Dendritic cell treated with granulocyte-macrophage colony-stimulating factor and Interleukin-4, amounts not matched to agents 40 ng/mL and 50 ng/mL, for 4 days (primary cell): ENCODE measurements around the gene SERAC1.
"Not testable (repeated sequence)": the region's sequence is repeated elsewhere in the genome, so short reads cannot be mapped to it uniquely, and the experiment has no call there.

ENCODE experiments used
- H3K27ac Mint-ChIP-seq: one replicate; pipeline ENCODE4 v1.8.0; 2022; ENCODE audit warnings: mild to moderate bottlenecking, mixed read lengths
- H3K27me3 Mint-ChIP-seq: one replicate; pipeline ENCODE4 v1.8.0; 2022; ENCODE audit warnings: mild to moderate bottlenecking, mixed read lengths
- H3K36me3 Mint-ChIP-seq: one replicate; pipeline ENCODE4 v1.8.0; 2022; ENCODE audit warnings: low read depth, mixed read lengths
- H3K4me1 Mint-ChIP-seq: one replicate; pipeline ENCODE4 v1.8.0; 2022; ENCODE audit warnings: low read depth, mixed read lengths
- H3K4me3 Mint-ChIP-seq: one replicate; pipeline ENCODE4 v1.8.0; 2022; ENCODE audit warnings: mild to moderate bottlenecking, moderate library complexity, mixed read lengths
- H3K9me3 Mint-ChIP-seq: one replicate; pipeline ENCODE4 v1.8.0; 2022; ENCODE audit warnings: mixed read lengths
- intact Hi-C: fragments of 100-400 bp; cut with micrococcal nuclease; formaldehyde crosslinking; loops from one replicate; pipeline ENCODE4 v1.15.0; 2022

Gene SERAC1

DNA sequence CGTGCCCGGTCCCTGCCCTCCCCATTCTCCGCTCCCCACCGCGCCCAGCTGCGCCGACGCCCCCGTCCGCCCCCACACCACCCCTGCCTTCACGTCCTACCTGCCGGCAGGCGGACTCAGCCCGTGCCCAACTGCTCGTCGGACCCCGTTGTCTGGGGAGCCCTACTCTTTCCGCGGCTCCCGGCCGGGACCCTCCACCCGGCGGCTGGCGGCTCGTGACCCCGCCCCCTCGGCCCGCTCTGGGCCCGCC is at the start of gene SERAC1:
Gene SERAC1, minus strand, starts transcription at position 223 of the 250 bp plus-strand sequence. CDS start 9,899 bp downstream, outside the sequence.
- peaks cover 37% of the 10 kb centered on the region for H3K36me3 Mint-ChIP-seq
- intact Hi-C loops = no loop called here

DNA sequence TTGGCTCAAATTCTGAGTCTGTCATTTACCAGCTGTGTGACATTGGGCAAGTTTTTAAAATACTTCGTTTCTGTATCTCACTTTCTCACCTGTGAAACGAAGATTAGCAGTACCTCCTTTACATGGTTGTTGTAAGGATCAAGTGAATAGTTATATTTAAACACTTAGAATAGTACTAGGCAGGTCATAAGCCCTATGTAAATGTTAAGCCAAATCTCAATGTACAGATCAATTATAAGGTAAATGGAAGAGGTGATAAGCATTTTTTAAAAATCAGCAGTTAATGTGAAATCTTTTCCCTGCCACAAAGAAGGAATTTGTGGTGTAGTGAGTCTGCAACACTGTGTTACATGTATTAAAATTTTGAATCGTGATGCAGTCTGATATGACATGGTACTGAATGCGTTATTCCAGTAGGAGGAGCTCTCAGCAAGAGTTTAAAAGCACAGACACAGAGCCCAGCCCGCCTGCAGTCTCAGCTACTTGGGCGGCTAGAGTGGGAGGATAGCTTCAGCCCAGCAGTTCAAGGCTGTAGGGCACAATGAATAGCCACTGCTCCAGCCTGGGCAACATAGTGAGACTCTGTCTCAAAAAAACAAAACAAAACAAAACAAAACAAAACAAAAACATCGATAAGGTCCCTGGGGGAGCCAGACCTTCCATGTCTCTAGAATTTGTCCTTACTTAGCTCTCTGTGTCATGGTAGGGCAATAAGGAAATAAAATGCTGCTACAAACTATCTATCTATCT is 46.0 kb upstream of the SERAC1 start:
- no peaks in the 10 kb centered on the region for H3K9me3 Mint-ChIP-seq
- peaks cover 6% of the 10 kb centered on the region for H3K36me3 Mint-ChIP-seq
- H3K4me1 Mint-ChIP-seq = peaks cover 4% of the 10 kb centered on the region
- no peak overlapping the region for H3K4me3 Mint-ChIP-seq
- no peak overlapping the region for H3K27ac Mint-ChIP-seq
- peaks cover 4% of the 10 kb centered on the region for H3K27me3 Mint-ChIP-seq
- intact Hi-C loops = loop anchor here (1.0 to 10.0 kb wide), 2 partner anchors 391 to 761 kb away; no protein-coding TSS in a partner anchor

More for the DNA sequence above, at the start of gene SERAC1:
- Mint-ChIP-seq H3K27ac (peak within 1 kb of the TSS; percentile 98), H3K4me1 (peaks cover 34% of the 10 kb centered on the region), H3K4me3 (peak within 1 kb of the TSS; percentile 88), H3K9me3 (no peaks in the 10 kb centered on the region), H3K27me3 (no peaks in the 10 kb centered on the region)

- peaks cover 22% of the 10 kb centered on the region for H3K27me3 Mint-ChIP-seq
- H3K9me3 Mint-ChIP-seq = no peaks in the 10 kb centered on the region
- no peak overlapping the region for H3K27ac Mint-ChIP-seq
- no peak overlapping the region for H3K4me3 Mint-ChIP-seq
- no peaks in the 10 kb centered on the region for H3K36me3 Mint-ChIP-seq
- H3K4me1 Mint-ChIP-seq = peaks cover 8% of the 10 kb centered on the region
- intact Hi-C loops = loop anchor here (10.0 kb wide), 1 partner anchor 763 kb away; no protein-coding TSS in a partner anchor
Measured at GRCh38 chr6:158211273-158212055, 43.4 kb upstream of the SERAC1 start.

DNA sequence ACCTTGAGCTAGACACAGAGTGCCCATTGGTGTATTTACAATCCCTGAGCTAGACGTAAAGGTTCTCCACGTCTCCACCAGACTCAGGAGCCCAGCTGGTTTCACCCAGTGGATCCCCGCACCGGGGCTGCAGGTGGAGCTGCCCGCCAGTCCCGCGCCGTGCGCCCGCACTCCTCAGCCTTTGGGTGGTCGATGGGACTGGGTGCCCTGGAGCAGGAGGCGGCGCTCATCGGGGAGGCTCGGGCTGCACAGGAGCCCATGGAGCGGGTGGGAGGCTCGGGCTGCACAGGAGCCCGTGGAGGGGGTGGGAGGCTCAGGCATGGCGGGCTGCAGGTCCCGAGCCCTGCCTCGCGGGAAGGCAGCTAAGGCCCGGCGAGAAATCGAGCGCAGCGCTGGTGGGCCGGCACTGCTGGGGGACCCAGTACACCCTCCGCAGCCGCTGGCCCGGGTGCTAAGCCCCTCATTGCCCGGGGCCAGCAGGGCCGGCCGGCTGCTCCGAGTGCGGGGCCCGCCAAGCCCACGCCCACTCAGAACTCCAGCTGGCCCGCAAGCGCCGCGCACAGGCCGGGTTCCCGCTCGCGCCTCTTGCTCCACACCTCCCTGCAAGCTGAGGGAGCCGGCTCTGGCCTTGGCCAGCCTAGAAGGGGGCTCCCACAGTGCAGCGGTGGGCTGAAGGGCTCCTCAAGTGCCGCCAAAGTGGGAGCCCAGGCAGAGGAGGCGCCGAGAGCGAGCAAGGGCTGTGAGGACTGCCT is 41.7 kb upstream of the SERAC1 start:
- not testable (repeated sequence) for H3K4me3 Mint-ChIP-seq, H3K4me1 Mint-ChIP-seq, H3K9me3 Mint-ChIP-seq, H3K27ac Mint-ChIP-seq, H3K36me3 Mint-ChIP-seq
- peaks cover 22% of the 10 kb centered on the region for H3K27me3 Mint-ChIP-seq
- intact Hi-C loops = loop anchor here (10.0 kb wide), 1 partner anchor 765 kb away; no protein-coding TSS in a partner anchor

GRCh38 chr6:158208226-158209030 is 40.4 kb upstream of the SERAC1 start:
- intact Hi-C loops, H3K27ac Mint-ChIP-seq, H3K4me1 Mint-ChIP-seq, H3K36me3 Mint-ChIP-seq, H3K9me3 Mint-ChIP-seq: not testable (repeated sequence)
- H3K4me3 Mint-ChIP-seq = peak overlapping the region; percentile 60
- peaks cover 23% of the 10 kb centered on the region for H3K27me3 Mint-ChIP-seq

DNA sequence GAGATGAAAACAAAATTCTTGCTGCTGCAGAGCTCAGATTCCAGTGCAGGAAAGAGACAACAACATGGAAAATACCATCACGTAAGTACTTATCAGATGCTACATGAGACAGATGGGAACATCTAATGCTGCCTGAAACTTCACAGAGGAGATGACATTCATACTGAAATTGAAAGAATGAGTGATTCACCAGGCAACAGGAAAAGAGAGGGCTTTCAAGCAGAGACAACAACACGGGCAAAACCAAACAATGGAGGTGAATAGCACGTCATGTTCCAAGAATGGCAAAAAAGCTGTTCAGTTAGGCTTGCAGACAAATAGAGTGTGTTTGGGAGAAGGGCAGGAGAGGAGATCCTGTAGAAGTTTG is 39.3 kb upstream of the SERAC1 start:
- Mint-ChIP-seq H3K4me3 (no peak overlapping the region), H3K27ac (no peak overlapping the region), H3K36me3 (no peaks in the 10 kb centered on the region), H3K9me3 (no peaks in the 10 kb centered on the region), H3K27me3 (peaks cover 23% of the 10 kb centered on the region), H3K4me1 (peaks cover 8% of the 10 kb centered on the region)
- intact Hi-C loops = no loop called here

- Mint-ChIP-seq H3K27me3 (peaks cover 23% of the 10 kb centered on the region), H3K9me3 (no peaks in the 10 kb centered on the region), H3K4me1 (peaks cover 8% of the 10 kb centered on the region), H3K4me3 (no peak overlapping the region), H3K27ac (no peak overlapping the region), H3K36me3 (no peaks in the 10 kb centered on the region)
- intact Hi-C loops = no loop called here
Measured at GRCh38 chr6:158206740-158207421, 38.8 kb upstream of the SERAC1 start.

GRCh38 chr6:158205169-158205944 is 37.3 kb upstream of the SERAC1 start:
- no peak overlapping the region for H3K4me3 Mint-ChIP-seq
- no peaks in the 10 kb centered on the region for H3K9me3 Mint-ChIP-seq
- no peaks in the 10 kb centered on the region for H3K36me3 Mint-ChIP-seq
- peaks cover 32% of the 10 kb centered on the region for H3K27me3 Mint-ChIP-seq
- H3K27ac Mint-ChIP-seq = no peak overlapping the region
- intact Hi-C loops = no loop called here
- peaks cover 8% of the 10 kb centered on the region for H3K4me1 Mint-ChIP-seq

GRCh38 chr6:158198461-158198860 is 30.4 kb upstream of the SERAC1 start:
- Mint-ChIP-seq H3K27ac (no peak overlapping the region), H3K9me3 (no peaks in the 10 kb centered on the region), H3K4me3 (no peak overlapping the region), H3K36me3 (peaks cover 10% of the 10 kb centered on the region), H3K27me3 (peaks cover 11% of the 10 kb centered on the region), H3K4me1 (no peaks in the 10 kb centered on the region)
- intact Hi-C loops = no loop called here

GRCh38 chr6:158194487-158195280 is 26.6 kb upstream of the SERAC1 start:
- Mint-ChIP-seq H3K27me3 (peaks cover 2% of the 10 kb centered on the region), H3K4me3 (no peak overlapping the region), H3K4me1 (peaks cover 4% of the 10 kb centered on the region), H3K9me3 (no peaks in the 10 kb centered on the region), H3K36me3 (peaks cover 30% of the 10 kb centered on the region), H3K27ac (no peak overlapping the region)
- intact Hi-C loops = no loop called here

- intact Hi-C loops = no loop called here
- Mint-ChIP-seq H3K4me3 (no peak overlapping the region), H3K27me3 (no peaks in the 10 kb centered on the region), H3K27ac (no peak overlapping the region), H3K36me3 (peaks cover 40% of the 10 kb centered on the region), H3K9me3 (no peaks in the 10 kb centered on the region), H3K4me1 (peaks cover 4% of the 10 kb centered on the region)
Measured at GRCh38 chr6:158191761-158192160, 23.7 kb upstream of the SERAC1 start.

GRCh38 chr6:158191032-158191431 is 23.0 kb upstream of the SERAC1 start:
- Mint-ChIP-seq H3K9me3 (no peaks in the 10 kb centered on the region), H3K27me3 (no peaks in the 10 kb centered on the region), H3K4me3 (no peak overlapping the region), H3K36me3 (peaks cover 45% of the 10 kb centered on the region), H3K27ac (no peak overlapping the region), H3K4me1 (peaks cover 4% of the 10 kb centered on the region)
- intact Hi-C loops = no loop called here
